Osteoblast (primary cell): ENCODE data around the gene PXK. TPM values are rescaled to one million over a fixed set of nuclear protein-coding genes. Genes with fewer than 3 reads are reported as not detected.

ENCODE experiments used
- DNase-seq: peaks from one replicate; pipeline ENCODE4 v3.0.0; 2011; ENCODE audit warnings: low spot score, mixed read lengths; ENCODE audit not compliant: insufficient read length; ENCODE audit errors: missing footprints
- H2AFZ ChIP-seq: 2 replicates; pipeline ENCODE4 v1.6.0; 2011; ENCODE audit warnings: mild to moderate bottlenecking, low read length
- H3K27ac ChIP-seq: 2 replicates; pipeline ENCODE4 v1.5.1; 2011; ENCODE audit warnings: mild to moderate bottlenecking, low read depth, low read length, moderate library complexity
- H3K27me3 ChIP-seq: 2 replicates; pipeline ENCODE4 v1.6.0; 2012; ENCODE audit warnings: mild to moderate bottlenecking, control low read depth, inconsistent platforms, low read length, moderate library complexity; ENCODE audit not compliant: insufficient read depth
- H3K36me3 ChIP-seq: 2 replicates; pipeline ENCODE4 v1.5.1; 2011; ENCODE audit warnings: mild to moderate bottlenecking, low read length, control low read depth, moderate library complexity; ENCODE audit not compliant: insufficient read depth
- H3K4me1 ChIP-seq: 2 replicates; pipeline ENCODE4 v1.5.1; 2011; ENCODE audit warnings: mild to moderate bottlenecking, low read length, control low read depth, moderate library complexity; ENCODE audit not compliant: insufficient read depth
- H3K4me2 ChIP-seq: 2 replicates; pipeline ENCODE4 v1.6.0; 2011; ENCODE audit warnings: mild to moderate bottlenecking, low read length; ENCODE audit not compliant: insufficient read depth
- H3K4me3 ChIP-seq: fragments of 200-600 bp; sonication (generic); 3 replicates; pipeline ENCODE4 v1.5.1; 2012; ENCODE audit warnings: mild to moderate bottlenecking, low read length, inconsistent platforms; ENCODE audit not compliant: insufficient read depth
- H3K79me2 ChIP-seq: 2 replicates; pipeline ENCODE4 v1.6.0; 2012; ENCODE audit warnings: mild to moderate bottlenecking, low read length, control low read depth, inconsistent platforms; ENCODE audit not compliant: insufficient read depth
- H3K9me3 ChIP-seq: 2 replicates; pipeline ENCODE4 v1.5.1; 2011; ENCODE audit warnings: low read depth, low read length, control low read depth
- H4K20me1 ChIP-seq: 2 replicates; pipeline ENCODE4 v1.6.0; 2012; ENCODE audit warnings: mild to moderate bottlenecking, low read length, control low read depth; ENCODE audit not compliant: insufficient read depth
- total RNA-seq: library from RNA; depleted of rRNA; stranded (reverse); fragments of >200 nt; gene quantifications from 2 replicates; pipeline ENCODE4 v1.2.3, GENCODE V29; 2012
- TF ChIP-seq, protein P1 (sequence below): IDR thresholded peaks from 2 replicates; pipeline ENCODE4 v1.5.1; 2011; ENCODE audit warnings: mild to moderate bottlenecking, low read depth, low read length, moderate library complexity; ENCODE audit errors: extremely low read depth

Gene PXK
- total RNA-seq, 1 donor: 77.4 TPM

DNA sequence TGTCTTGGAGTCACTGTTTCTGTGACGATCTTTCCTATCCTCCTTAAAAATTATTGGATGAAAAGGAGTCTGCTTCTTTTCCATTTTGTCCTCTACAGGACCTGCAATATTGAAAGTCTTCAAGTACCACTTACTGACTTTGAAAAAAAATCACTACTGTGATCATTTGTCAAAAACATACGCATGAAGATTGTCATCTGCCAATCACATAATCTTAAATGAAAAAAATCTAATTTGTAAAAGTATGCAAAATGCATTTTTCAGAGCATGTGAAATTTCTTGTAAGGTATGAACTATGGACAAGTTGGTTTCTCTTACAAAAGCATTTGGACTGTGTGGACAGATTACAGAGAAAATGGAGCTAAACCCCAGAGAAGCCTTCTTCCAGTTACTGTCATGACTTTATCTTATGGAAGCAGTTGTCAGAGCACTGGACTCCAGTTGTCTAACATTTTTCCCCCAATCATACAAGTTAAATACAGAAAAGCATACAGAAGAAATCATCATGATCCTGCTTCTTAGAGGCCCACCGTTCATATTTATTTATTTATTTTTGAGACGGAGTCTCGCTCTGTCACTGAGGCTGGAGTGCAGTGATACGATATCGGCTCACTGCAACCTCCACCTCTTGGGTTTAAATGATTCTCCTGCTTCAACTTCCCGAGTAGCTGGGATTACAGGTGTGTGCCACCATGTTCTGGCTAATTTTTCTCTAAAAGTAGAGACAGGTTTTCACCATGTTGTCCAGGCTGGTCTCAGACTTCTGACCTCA, 3.4 kb upstream of the PXK start:
- no peaks in the 10 kb centered on the region for H3K9me3 ChIP-seq
- no peak overlapping the region for H3K4me2 ChIP-seq
- H2AFZ ChIP-seq: no peak overlapping the region
- no peaks in the 10 kb centered on the region for H4K20me1 ChIP-seq
- peaks cover 25% of the 10 kb centered on the region for H3K4me1 ChIP-seq
- H3K27me3 ChIP-seq: no peaks in the 10 kb centered on the region
- no peaks in the 10 kb centered on the region for H3K36me3 ChIP-seq
- H3K27ac ChIP-seq: no peak overlapping the region
- no peak overlapping the region for H3K4me3 ChIP-seq
- H3K79me2 ChIP-seq: peaks cover 14% of the 10 kb centered on the region
- TF ChIP-seq, protein P1, sequence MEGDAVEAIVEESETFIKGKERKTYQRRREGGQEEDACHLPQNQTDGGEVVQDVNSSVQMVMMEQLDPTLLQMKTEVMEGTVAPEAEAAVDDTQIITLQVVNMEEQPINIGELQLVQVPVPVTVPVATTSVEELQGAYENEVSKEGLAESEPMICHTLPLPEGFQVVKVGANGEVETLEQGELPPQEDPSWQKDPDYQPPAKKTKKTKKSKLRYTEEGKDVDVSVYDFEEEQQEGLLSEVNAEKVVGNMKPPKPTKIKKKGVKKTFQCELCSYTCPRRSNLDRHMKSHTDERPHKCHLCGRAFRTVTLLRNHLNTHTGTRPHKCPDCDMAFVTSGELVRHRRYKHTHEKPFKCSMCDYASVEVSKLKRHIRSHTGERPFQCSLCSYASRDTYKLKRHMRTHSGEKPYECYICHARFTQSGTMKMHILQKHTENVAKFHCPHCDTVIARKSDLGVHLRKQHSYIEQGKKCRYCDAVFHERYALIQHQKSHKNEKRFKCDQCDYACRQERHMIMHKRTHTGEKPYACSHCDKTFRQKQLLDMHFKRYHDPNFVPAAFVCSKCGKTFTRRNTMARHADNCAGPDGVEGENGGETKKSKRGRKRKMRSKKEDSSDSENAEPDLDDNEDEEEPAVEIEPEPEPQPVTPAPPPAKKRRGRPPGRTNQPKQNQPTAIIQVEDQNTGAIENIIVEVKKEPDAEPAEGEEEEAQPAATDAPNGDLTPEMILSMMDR: no peak
- DNase-seq: no peak

DNA sequence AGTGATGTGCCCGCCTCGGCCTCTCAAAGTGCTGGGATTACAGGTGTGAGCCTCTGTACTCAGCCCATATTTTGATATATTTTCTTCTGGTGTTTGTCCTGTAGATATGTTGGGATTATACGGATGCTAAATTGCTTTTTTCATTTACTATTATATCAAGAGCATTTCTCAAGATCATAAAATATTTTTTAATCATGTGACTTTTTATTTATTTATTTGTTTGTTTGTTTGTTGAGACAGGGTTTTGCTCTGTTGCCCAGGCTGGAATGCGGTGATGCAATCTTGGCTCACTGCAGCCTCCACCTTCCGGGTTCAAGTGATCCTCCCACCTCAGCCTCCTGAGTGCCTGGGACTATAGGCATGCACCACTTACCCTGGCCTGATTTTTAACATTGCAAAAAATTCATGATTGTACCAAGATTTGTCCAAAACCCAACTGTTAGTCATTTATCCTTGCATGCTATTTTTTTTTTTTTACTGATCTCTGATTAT, 2.7 kb upstream of the PXK start:
- no peak for DNase-seq
- Histone ChIP-seq H3K4me1 (peaks cover 26% of the 10 kb centered on the region), H3K27ac (no peak overlapping the region), H3K9me3 (no peaks in the 10 kb centered on the region), H3K27me3 (no peaks in the 10 kb centered on the region), H3K36me3 (no peaks in the 10 kb centered on the region), H2AFZ (no peak overlapping the region), H4K20me1 (no peaks in the 10 kb centered on the region), H3K4me3 (no peak overlapping the region), H3K4me2 (peak overlapping the region; percentile 53), H3K79me2 (peaks cover 20% of the 10 kb centered on the region)
- TF ChIP-seq, protein P1: no peak

DNA sequence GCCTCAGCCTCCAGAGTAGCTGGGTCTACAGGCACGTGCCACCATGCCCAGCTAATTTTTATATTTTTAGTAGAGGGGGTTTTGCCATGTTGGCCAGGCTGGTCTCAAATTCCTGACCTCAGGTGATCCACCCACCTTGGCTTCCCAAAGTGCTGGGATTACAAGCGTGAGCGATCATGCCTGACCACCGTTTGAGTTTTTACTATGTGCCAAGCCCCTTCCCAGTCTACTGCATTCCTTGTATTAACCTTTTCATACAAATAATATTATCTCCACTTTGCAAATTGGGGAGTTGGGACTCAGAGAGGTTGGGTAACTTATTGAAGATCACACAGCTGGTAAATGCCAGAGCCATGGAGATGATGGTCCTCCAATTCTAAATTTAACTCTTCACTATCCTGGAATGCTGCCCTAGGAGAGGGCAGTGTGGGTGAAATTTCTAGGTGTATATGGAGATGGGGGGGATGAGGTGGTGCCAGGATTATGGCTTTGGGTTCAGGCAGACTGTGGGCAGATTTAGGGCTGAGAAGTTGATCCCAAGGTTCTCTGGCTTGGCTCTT, 1.0 kb upstream of the PXK start:
- peaks cover 20% of the 10 kb centered on the region for H3K79me2 ChIP-seq
- TF ChIP-seq, protein P1: no peak
- no peaks in the 10 kb centered on the region for H3K36me3 ChIP-seq
- no peak overlapping the region for H3K27ac ChIP-seq
- no peak overlapping the region for H2AFZ ChIP-seq
- H3K4me1 ChIP-seq: peaks cover 34% of the 10 kb centered on the region
- no peak overlapping the region for H3K4me2 ChIP-seq
- no peak overlapping the region for H3K4me3 ChIP-seq
- H3K9me3 ChIP-seq: no peaks in the 10 kb centered on the region
- no peak for DNase-seq
- H3K27me3 ChIP-seq: no peaks in the 10 kb centered on the region
- no peaks in the 10 kb centered on the region for H4K20me1 ChIP-seq
